Left hindlimb (tissue), 1 donor: ENCODE measurements around the gene FMN1.
A peak's percentile ranks its signal among the peaks of the same experiment; 100 is the strongest.

Experiments
- DNase-seq: peaks from one replicate; pipeline ENCODE4 v3.0.0-alpha.2; 2018

Gene FMN1

GRCh38 chr15:33119273-33119672 lies 75.2 kb downstream of the FMN1 start:
- DNase-seq, result no peak

- peak; percentile 61 for DNase-seq
Measured at GRCh38 chr15:33116198-33116597, 78.3 kb downstream of the FMN1 start.

- DNase-seq, result no peak
Measured at GRCh38 chr15:33115191-33115861, 79.2 kb downstream of the FMN1 start.

- no peak for DNase-seq
Measured at GRCh38 chr15:33114374-33114717, 80.2 kb downstream of the FMN1 start.

- no peak for DNase-seq
Measured at GRCh38 chr15:33113666-33114373, 80.7 kb downstream of the FMN1 start.

- DNase-seq, result no peak
Measured at GRCh38 chr15:33112541-33113105, 81.9 kb downstream of the FMN1 start.

- DNase-seq, result no peak
Measured at GRCh38 chr15:33111041-33111451, 83.5 kb downstream of the FMN1 start.

- no peak for DNase-seq
Measured at GRCh38 chr15:33109345-33109744, 85.2 kb downstream of the FMN1 start.

- no peak for DNase-seq
Measured at GRCh38 chr15:33108518-33108917, 86.0 kb downstream of the FMN1 start.

GRCh38 chr15:33107950-33108349 lies 86.6 kb downstream of the FMN1 start:
- no peak for DNase-seq

GRCh38 chr15:33104212-33104611 lies 90.3 kb downstream of the FMN1 start:
- no peak for DNase-seq

- no peak for DNase-seq
Measured at GRCh38 chr15:33101036-33101435, 93.5 kb downstream of the FMN1 start.

- no peak for DNase-seq
Measured at GRCh38 chr15:33100314-33100713, 94.2 kb downstream of the FMN1 start.

- DNase-seq, result no peak
Measured at GRCh38 chr15:33099739-33100138, 94.8 kb downstream of the FMN1 start.

GRCh38 chr15:33099213-33099612 lies 95.3 kb downstream of the FMN1 start:
- DNase-seq, result no peak

- no peak for DNase-seq
Measured at GRCh38 chr15:33098094-33099058, 96.1 kb downstream of the FMN1 start.

GRCh38 chr15:33096134-33096533 lies 98.4 kb downstream of the FMN1 start:
- DNase-seq, result no peak

- DNase-seq, result no peak
Measured at GRCh38 chr15:33095641-33096040, 98.9 kb downstream of the FMN1 start.

- DNase-seq, result no peak
Measured at GRCh38 chr15:33094336-33094735, 100.2 kb downstream of the FMN1 start.

GRCh38 chr15:33093222-33093621 lies 101.3 kb downstream of the FMN1 start:
- DNase-seq, result no peak

GRCh38 chr15:33091983-33092693 lies 102.4 kb downstream of the FMN1 start:
- peak; percentile 37 for DNase-seq
